Psoas muscle (tissue), 8 donors: ENCODE results near the gene ELL. TPM values are rescaled to one million over a fixed set of nuclear protein-coding genes. Genes with fewer than 3 reads are reported as not detected.

Experiments
- ATAC-seq, 4 donors: fragments of 200-7000 bp; cut with Tn5 transposase; one replicate each; pipeline ENCODE4 v1.9.1; 2020; ENCODE audit warnings: moderate library complexity in 3 of 4, mild to moderate bottlenecking in 2 of 4
- DNase-seq, 2 donors: peaks; one replicate each; pipeline ENCODE4 v3.0.0-alpha.2; 2020
- H3K27ac ChIP-seq: fragments of 200-600 bp; one replicate; pipeline ENCODE4 v1.8.0; 2022
- H3K27me3 ChIP-seq, 3 donors: fragments of 200-600 bp in 1 of 3; one replicate each; pipeline versions ENCODE4 v1.6.1 to v1.8.0; 2013 to 2022; ENCODE audit warnings: low read length in 2 of 3, mild to moderate bottlenecking in 2 of 3, moderate library complexity in 1 of 3; ENCODE audit not compliant: insufficient read depth in 3 of 3
- H3K36me3 ChIP-seq, 2 donors: fragments of 200-600 bp in 1 of 2; one replicate each; pipeline versions ENCODE4 v1.6.1 to v1.8.0; 2013 to 2022; ENCODE audit warnings: low read depth in 1 of 2, mild to moderate bottlenecking in 1 of 2, moderate library complexity in 1 of 2; ENCODE audit not compliant: insufficient read depth in 1 of 2
- H3K4me1 ChIP-seq: fragments of 200-600 bp; one replicate; pipeline ENCODE4 v1.8.0; 2022
- H3K4me3 ChIP-seq: fragments of 200-600 bp; one replicate; pipeline ENCODE4 v1.8.0; 2022; ENCODE audit warnings: mild to moderate bottlenecking
- H3K9me3 ChIP-seq: fragments of 200-600 bp; one replicate; pipeline ENCODE4 v1.8.0; 2022
- CTCF ChIP-seq: fragments of 200-600 bp; IDR thresholded peaks from one replicate; pipeline ENCODE4 v1.8.0; 2022; ENCODE audit warnings: antibody characterized with exemption
- WGBS, 3 donors: extraction: QIAGEN DNeasy Blood & Tissue Kit; methylation state at CpG; one replicate each; pipeline versions ENCODE4 v1.1.6 to v1.1.7; 2013; 5-methylcytosine and 5-hydroxymethylcytosine counted together
- intact Hi-C, 2 donors: fragments of 100-400 bp; cut with DNase I; formaldehyde crosslinking; loops; one replicate each; pipeline versions ENCODE4 v1.11.0 to v1.14.2; 2022
- long read RNA-seq, 2 donors: library from polyadenylated mRNA; unstranded; transcript quantifications; one replicate each; pipeline ENCODE4 v2.0.0, GENCODE V29; 2021
- polyA plus RNA-seq, 3 donors: library from polyadenylated mRNA; stranded (reverse); fragments of 200-250 nt; gene quantifications; one replicate each; pipeline ENCODE4 v1.2.3, GENCODE V29; 2013
- total RNA-seq, 4 donors: library from RNA; stranded (reverse); fragmentation: NEBNext Ultra II Directional in 2 of 4; extraction: Animal tissue kit (Norgen Biotek cat#: 25700) in 2 of 4; gene quantifications; one replicate each; pipeline versions ENCODE4 v1.2.1 to v1.2.4, GENCODE V29; 2021 to 2023
- donor health status: healthy with polysubstance abuse.
- donor health status: DM: no; HTN: no; CAD: no; lungs with moderate emphysema.
- donor health status: Bipolar disorder and iron deficiency.
- donor health status: healthy.
- donor health status: DM: yes; HTN: yes; CAD: no.
- donor health status: DM: no; HTN: no; CAD: no.
- donor health status: DM: no; HTN: no; CAD: no.
- donor health status: DM: yes; HTN: yes; CAD: no.

Gene ELL
- total RNA-seq, result 10 to 100 TPM; 17.5 to 40.2 (median 24.9) TPM
- 10 to 100 TPM in 1 of 3 donors, 1 to 10 TPM in 2; 7.5 to 12.3 (median 9.2) TPM for polyA plus RNA-seq
- long read RNA-seq, donor 1, full-length matches to known transcripts, result 5 of 28 reads
- long read RNA-seq, donor 1, partial matches to known transcripts, result 17 of 28 reads
- long read RNA-seq, donor 1, other reads (novel, unspliced or antisense), result 6 of 28 reads
- long read RNA-seq, donor 2, full-length matches to known transcripts, result 17 of 113 reads
- long read RNA-seq, donor 2, partial matches to known transcripts, result 75 of 113 reads
- long read RNA-seq, donor 2, other reads (novel, unspliced or antisense), result 21 of 113 reads

GRCh38 chr19:18521692-18522123 lies at the start of gene ELL:
TSS of gene ELL (minus strand) at chr19:18522070. CDS start at chr19:18522055, 15 bp downstream.
- H3K4me3 ChIP-seq, result peak within 1 kb of the TSS; percentile 100
- no peak for TF ChIP-seq CTCF
- ATAC-seq (peak; percentile 0 to 5 (median 1)), DNase-seq (no peak)
- peaks cover 33% of the 10 kb centered on the region for H3K4me1 ChIP-seq
- H3K27me3 ChIP-seq, result no peaks in the 10 kb centered on the region
- H3K36me3 ChIP-seq, result no peaks in the 10 kb centered on the region
- WGBS, 3 donors, result 0 to 1% (median 0%) methylated on average over 30 to 52 of the region's 52 CpGs
- intact Hi-C loops, result loop anchor here (5.0 kb wide), 1 partner anchor 36 kb away; the partner anchor contains the start of gene KXD1 (in 2 of the 2)
- peak within 1 kb of the TSS; percentile 98 for H3K27ac ChIP-seq
- H3K9me3 ChIP-seq, result no peaks in the 10 kb centered on the region

GRCh38 chr19:18568367-18568766 lies 46.5 kb upstream of the ELL start:
- intact Hi-C loops, result no loop called here
- 88 to 92% (median 88%) methylated on average over 15 of the region's 15 CpGs for WGBS, 3 donors
- DNase-seq, result no peak
- Histone ChIP-seq H3K9me3 (no peaks in the 10 kb centered on the region), H3K4me3 (no peak overlapping the region), H3K27me3 (no peaks in the 10 kb centered on the region), H3K36me3 (peaks cover 5 to 70% of the 10 kb centered on the region in 2 donors), H3K27ac (no peak overlapping the region), H3K4me1 (peaks cover 9% of the 10 kb centered on the region)
- no peak for ATAC-seq
- no peak for TF ChIP-seq CTCF

- no peak for TF ChIP-seq CTCF
- Histone ChIP-seq H3K27ac (no peak overlapping the region), H3K9me3 (no peaks in the 10 kb centered on the region), H3K4me3 (no peak overlapping the region), H3K4me1 (no peaks in the 10 kb centered on the region), H3K36me3 (peaks cover 5 to 74% of the 10 kb centered on the region in 2 donors), H3K27me3 (no peaks in the 10 kb centered on the region)
- WGBS, 3 donors, result 91 to 96% (median 96%) methylated on average over 8 of the region's 8 CpGs
- no peak for ATAC-seq
- DNase-seq, result no peak
- intact Hi-C loops, result no loop called here
These were observed 45.1 kb upstream of the ELL start for GRCh38 chr19:18566953-18567352.

- Histone ChIP-seq H3K9me3 (no peaks in the 10 kb centered on the region), H3K27me3 (no peaks in the 10 kb centered on the region), H3K4me3 (no peak overlapping the region), H3K36me3 (peaks cover 5 to 51% of the 10 kb centered on the region in 2 donors), H3K27ac (peak overlapping the region; percentile 93), H3K4me1 (peaks cover 18% of the 10 kb centered on the region)
- WGBS, 3 donors, result 53 to 58% (median 57%) methylated on average over 14 of the region's 14 CpGs
- no peak for ATAC-seq
- intact Hi-C loops, result no loop called here
- no peak for TF ChIP-seq CTCF
- peak; percentile 40 to 66 for DNase-seq
These were observed 40.2 kb upstream of the ELL start for GRCh38 chr19:18562086-18562485.
